ENCODE results near the gene GLT1D1. TPM values are rescaled to one million over a fixed set of nuclear protein-coding genes. Genes with fewer than 3 reads are reported as not detected.

The GLT1D1 gene
- polyA plus RNA-seq, 3 donors, result 40.6 to 55.6 (median 53.3) TPM

DNA sequence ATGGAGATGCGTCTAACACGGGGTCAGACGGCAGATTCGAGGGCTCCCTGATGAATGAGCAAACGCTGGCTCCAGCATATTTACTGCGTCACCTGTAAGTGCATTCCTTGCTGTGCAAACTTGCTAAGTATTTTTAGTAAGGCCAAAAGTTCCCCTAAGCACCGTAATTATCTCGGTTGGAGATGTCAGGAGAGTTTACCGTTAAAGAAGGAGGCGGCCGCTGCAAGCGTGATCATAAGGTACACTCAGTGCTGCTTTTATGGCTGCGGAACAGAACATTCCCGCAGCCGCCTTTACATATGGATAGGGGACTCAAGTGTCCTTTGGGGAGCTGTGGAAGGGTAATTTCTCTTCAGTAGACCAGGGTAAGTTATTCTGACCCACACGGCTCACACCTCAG is 175.6 kb downstream of the GLT1D1 start:
- 84% methylated on average over 13 of the region's 16 CpGs for WGBS (ENCODE audit: insufficient coverage)
- Histone ChIP-seq H3K36me3 (replicated peaks in 1 of 2; ENCODE audit: control insufficient read depth in 1 of 2, insufficient read depth in 2 of 2, low read length in 2 of 2) (no peaks in the 10 kb centered on the region), H3K9me3 (replicated peaks in 1 of 2; ENCODE audit: control insufficient read depth in 1 of 2, insufficient read depth in 1 of 2, low read length in 2 of 2) (peaks cover 0 to 11% of the 10 kb centered on the region in 2 donors), H3K27me3 (ENCODE audit: control insufficient read depth in 2 of 2, insufficient read depth in 2 of 2, low read length in 2 of 2) (no peaks in the 10 kb centered on the region), H3K9ac (ENCODE audit: insufficient read depth, low read length, poor library complexity, severe bottlenecking) (no peak overlapping the region), H3K4me2 (replicated peaks; ENCODE audit: extremely low read depth, low read length, poor library complexity, severe bottlenecking) (no peak overlapping the region), H3K4me3 (replicated peaks in 1 of 3; ENCODE audit: low read depth in 2 of 3, low read length in 3 of 3) (no peak overlapping the region), H3K79me2 (ENCODE audit: insufficient read depth, low read length) (no peaks in the 10 kb centered on the region), H3K4me1 (ENCODE audit: control insufficient read depth in 1 of 2, insufficient read depth in 2 of 2, low read length in 2 of 2) (no peaks in the 10 kb centered on the region), H3K27ac (ENCODE audit: low read depth in 1 of 2, low read length in 2 of 2) (no peak overlapping the region), H4K20me1 (ENCODE audit: insufficient read depth, low read length) (no peaks in the 10 kb centered on the region), H2AFZ (ENCODE audit: insufficient read depth, low read depth, low read length, poor library complexity, severe bottlenecking) (no peak overlapping the region)
- DNase-seq, result no peak
- Mint-ChIP-seq H3K4me1 (no peaks in the 10 kb centered on the region), H3K27me3 (ENCODE audit: low read depth in 3 of 3) (peaks cover 0 to 8% (median 0%) of the 10 kb centered on the region in 3 donors), H3K9me3 (peaks cover 0 to 9% (median 3%) of the 10 kb centered on the region in 7 donors), H3K4me3 (no peak overlapping the region), H3K36me3 (no peaks in the 10 kb centered on the region), H3K27ac (no peak overlapping the region)
- TF ChIP-seq, protein P1, sequence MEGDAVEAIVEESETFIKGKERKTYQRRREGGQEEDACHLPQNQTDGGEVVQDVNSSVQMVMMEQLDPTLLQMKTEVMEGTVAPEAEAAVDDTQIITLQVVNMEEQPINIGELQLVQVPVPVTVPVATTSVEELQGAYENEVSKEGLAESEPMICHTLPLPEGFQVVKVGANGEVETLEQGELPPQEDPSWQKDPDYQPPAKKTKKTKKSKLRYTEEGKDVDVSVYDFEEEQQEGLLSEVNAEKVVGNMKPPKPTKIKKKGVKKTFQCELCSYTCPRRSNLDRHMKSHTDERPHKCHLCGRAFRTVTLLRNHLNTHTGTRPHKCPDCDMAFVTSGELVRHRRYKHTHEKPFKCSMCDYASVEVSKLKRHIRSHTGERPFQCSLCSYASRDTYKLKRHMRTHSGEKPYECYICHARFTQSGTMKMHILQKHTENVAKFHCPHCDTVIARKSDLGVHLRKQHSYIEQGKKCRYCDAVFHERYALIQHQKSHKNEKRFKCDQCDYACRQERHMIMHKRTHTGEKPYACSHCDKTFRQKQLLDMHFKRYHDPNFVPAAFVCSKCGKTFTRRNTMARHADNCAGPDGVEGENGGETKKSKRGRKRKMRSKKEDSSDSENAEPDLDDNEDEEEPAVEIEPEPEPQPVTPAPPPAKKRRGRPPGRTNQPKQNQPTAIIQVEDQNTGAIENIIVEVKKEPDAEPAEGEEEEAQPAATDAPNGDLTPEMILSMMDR (IDR thresholded peaks at IDR 0.05), result no peak
- intact Hi-C loops (cut with micrococcal nuclease), result no loop called here

Other genes with a start within 250 kb of the GLT1D1 start
- 10 to 100 TPM in 2 of 3 donors, 1 to 10 TPM in 1; 5.4 to 46.6 (median 14.8) TPM for gene SLC15A4, start 29.5 kb upstream of the GLT1D1 start, polyA plus RNA-seq

All from CD14-positive monocyte (primary cell).